IgD-negative memory B cell (primary cell): Measurements from ENCODE around the gene RMDN3. TPM values are rescaled to one million over a fixed set of nuclear protein-coding genes. Genes with fewer than 3 reads are reported as not detected.

Experiments
- H3K27ac Mint-ChIP-seq, 3 donors: one replicate each; pipeline ENCODE4 v1.8.0; 2020 to 2022; ENCODE audit warnings: mild to moderate bottlenecking in 3 of 3, mixed read lengths in 3 of 3, moderate library complexity in 1 of 3
- H3K27me3 Mint-ChIP-seq: one replicate; pipeline ENCODE4 v1.8.0; 2021; ENCODE audit warnings: mixed read lengths
- H3K36me3 Mint-ChIP-seq: one replicate; pipeline ENCODE4 v1.8.0; 2020; ENCODE audit warnings: mild to moderate bottlenecking, mixed read lengths
- H3K4me1 Mint-ChIP-seq, 3 donors: one replicate each; pipeline ENCODE4 v1.8.0; 2020 to 2022; ENCODE audit warnings: mixed read lengths in 3 of 3, mild to moderate bottlenecking in 1 of 3
- H3K4me3 Mint-ChIP-seq, 4 donors: one replicate each; pipeline ENCODE4 v1.8.0; 2020 to 2022; ENCODE audit warnings: mild to moderate bottlenecking in 4 of 4, mixed read lengths in 4 of 4, moderate library complexity in 3 of 4
- H3K9me3 Mint-ChIP-seq, 3 donors: one replicate each; pipeline ENCODE4 v1.8.0; 2020 to 2021; ENCODE audit warnings: mixed read lengths in 3 of 3, mild to moderate bottlenecking in 1 of 3
- polyA plus RNA-seq: library from polyadenylated mRNA; unstranded; fragments of 300-500 nt; fragmentation: Illumina TruSeq; gene quantifications from one replicate; pipeline ENCODE4 v1.2.3, GENCODE V29; 2021

The RMDN3 gene
- polyA plus RNA-seq, 1 donor from 2014 or later: 18.3 TPM

DNA sequence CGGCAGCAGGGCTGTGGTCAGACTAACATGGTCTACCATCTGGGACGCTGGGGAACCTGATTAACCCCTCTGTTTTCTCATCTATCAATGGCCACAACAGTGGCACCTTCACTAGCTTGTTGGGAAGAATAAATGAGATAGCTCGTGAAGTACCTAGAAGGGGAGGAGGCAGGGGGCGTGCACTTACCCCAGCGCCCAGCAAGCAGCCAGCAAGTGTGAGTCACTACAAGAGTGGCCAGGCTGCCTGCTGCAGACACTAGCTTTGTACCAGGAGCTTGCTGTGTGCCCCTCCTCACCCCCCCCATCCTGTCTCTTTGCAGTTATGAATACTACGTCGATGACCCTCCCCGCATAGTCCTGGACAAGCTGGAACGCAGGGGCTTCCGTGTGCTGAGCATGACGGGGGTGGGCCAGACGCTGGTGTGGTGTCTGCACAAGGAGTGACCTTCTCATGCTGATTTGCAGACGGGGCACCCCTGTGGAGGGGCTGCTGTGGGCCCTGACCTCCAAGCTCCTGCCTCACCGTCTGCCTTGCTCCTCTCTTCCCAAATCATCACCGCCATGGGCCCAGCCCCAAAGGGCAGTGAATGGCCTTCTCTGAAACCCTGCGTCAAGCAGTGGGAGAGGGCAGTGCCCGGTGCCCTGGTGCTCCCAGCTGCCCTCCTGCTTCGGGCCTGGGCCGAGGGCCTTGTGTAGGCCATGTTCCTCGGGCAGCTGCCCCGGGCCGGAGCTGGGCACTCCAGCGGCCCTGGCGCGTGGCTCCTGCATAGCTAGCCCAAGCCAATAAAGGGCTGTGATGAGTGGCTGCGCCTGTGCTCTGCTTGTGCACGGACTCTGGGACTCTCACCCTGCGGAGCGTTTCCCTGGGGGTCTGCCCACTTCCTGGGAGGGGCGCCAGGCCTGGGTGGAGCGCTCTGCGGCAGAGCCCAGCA, 12.1 kb upstream of the RMDN3 start:
- H3K27ac Mint-ChIP-seq: peak overlapping the region in 1 of 3 donors; percentile 23
- H3K27me3 Mint-ChIP-seq: peaks cover 2% of the 10 kb centered on the region

DNA sequence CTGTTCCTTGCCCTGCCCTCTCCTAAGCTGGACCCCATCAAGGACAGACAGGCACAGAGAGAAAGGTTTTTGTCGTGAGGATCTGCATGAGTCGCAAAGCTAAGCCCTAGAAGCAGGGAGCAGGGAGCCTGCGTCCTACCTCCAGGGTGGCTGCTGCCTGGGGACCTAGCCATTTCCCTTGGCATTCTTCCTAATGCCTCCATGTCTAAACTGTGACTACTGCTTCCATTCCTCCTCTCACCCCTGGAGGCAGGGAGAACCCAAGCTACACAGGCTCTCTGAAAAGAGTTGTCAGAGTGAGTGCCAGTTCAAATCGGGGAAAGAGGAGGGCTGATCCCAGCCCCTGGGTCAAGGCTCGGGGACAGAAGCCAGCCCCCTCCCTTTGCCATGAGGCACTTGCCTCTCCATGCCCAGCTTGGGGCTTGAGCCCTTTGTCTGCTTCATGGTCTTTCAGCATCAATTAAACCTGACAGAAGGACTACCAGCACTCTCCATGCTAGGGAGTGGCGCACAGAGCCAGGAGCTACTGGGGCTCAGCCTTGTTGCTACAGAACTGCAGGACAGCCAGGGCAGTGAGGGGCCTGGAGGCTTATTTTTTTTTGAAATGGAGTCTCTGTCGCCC, 11.3 kb upstream of the RMDN3 start:
- Mint-ChIP-seq H3K4me1 (peaks cover 23 to 33% (median 28%) of the 10 kb centered on the region in 3 donors), H3K27me3 (peaks cover 2% of the 10 kb centered on the region)

More for the DNA sequence above, 12.1 kb upstream of the RMDN3 start:
- Mint-ChIP-seq H3K9me3 (no peaks in the 10 kb centered on the region), H3K4me1 (peaks cover 23 to 33% (median 28%) of the 10 kb centered on the region in 3 donors), H3K4me3 (no peak overlapping the region), H3K36me3 (no peaks in the 10 kb centered on the region)

DNA sequence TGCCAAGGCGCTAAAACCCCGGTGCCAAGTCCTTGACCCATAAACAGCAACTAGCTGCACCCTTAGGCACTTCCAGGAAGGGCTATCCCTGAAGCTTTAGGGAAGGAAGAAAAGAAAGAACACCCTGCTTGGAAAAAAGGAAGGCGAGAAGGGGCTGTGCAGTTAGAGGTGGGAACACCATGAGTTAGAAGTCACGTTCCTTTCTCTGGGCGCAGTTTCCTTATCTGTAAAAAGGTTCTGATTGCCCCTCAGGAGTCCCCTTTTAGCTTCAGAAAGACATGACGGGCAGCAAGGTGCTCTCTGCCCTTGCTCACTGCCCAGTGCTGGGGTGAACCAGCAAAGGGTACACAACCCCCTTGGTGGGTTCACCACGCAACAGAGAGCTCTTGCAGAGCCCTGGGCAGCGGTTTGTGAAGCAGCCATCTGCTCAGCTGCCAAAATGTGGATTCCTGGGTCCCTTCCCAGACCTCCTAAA, 9.6 kb upstream of the RMDN3 start:
- Mint-ChIP-seq H3K4me3 (peak overlapping the region; percentile 81 to 96 (median 90)), H3K9me3 (no peaks in the 10 kb centered on the region), H3K27ac (peak overlapping the region; percentile 2 to 73 (median 62)), H3K4me1 (peaks cover 18 to 27% (median 22%) of the 10 kb centered on the region in 3 donors), H3K27me3 (peaks cover 2% of the 10 kb centered on the region), H3K36me3 (no peaks in the 10 kb centered on the region)

More for the DNA sequence above, 11.3 kb upstream of the RMDN3 start:
- peak overlapping the region in 3 of 4 donors; percentile 17 to 81 (median 80) for H3K4me3 Mint-ChIP-seq
- no peaks in the 10 kb centered on the region for H3K9me3 Mint-ChIP-seq
- peak overlapping the region in 1 of 3 donors; percentile 23 for H3K27ac Mint-ChIP-seq
- H3K36me3 Mint-ChIP-seq: no peaks in the 10 kb centered on the region

DNA sequence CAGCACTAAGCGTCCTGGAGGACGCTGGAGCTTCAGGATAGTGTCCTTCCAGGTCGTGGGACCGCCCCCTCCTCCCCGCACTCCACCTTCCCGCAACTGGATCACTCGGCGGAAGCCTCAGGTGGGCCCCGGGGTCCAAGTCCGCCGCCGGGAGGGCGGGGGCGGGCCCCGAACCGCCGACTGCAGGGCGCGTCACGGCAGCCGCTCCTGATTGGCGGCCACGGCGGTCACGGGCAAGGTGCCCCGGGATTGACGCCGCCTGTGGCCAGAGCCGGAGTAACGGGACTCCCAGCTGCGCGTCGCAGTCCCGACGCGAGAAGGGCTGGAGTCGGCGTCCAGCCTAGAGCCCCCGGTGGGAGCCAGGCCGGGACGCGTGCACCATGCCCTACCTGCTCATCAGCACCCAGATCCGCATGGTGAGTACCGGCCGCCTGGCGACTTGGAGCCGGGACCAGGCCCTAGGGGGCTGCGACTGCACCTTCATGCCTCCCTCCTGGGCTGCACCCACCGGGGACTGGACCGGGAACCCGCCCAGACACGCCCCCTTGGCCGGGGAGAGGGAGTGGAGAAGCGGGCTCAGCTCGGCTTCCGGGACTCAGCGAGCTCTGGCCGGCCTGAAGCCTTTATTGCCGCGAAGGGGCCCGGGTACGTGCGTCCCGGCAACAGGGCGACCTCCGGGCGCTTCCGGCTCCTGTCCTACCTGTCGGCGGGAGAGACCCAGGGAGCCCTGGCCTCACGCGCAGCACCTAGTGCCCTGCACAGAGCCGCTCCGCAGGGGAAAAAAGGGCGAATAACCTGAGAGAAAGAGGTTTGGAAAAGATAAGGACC, 9.0 kb upstream of the RMDN3 start, which contains the start of gene GCHFR:
TSS of gene GCHFR (plus strand) at position 268 of the 828 bp plus-strand sequence. CDS start at position 381, 113 bp downstream.
- Mint-ChIP-seq H3K36me3 (no peaks in the 10 kb centered on the region), H3K4me1 (peaks cover 14 to 21% (median 16%) of the 10 kb centered on the region in 3 donors), H3K27ac (peak within 1 kb of the TSS; percentile 2 to 80 (median 73)), H3K27me3 (peaks cover 2% of the 10 kb centered on the region), H3K9me3 (no peaks in the 10 kb centered on the region), H3K4me3 (peak within 1 kb of the TSS; percentile 81 to 96 (median 90))

DNA sequence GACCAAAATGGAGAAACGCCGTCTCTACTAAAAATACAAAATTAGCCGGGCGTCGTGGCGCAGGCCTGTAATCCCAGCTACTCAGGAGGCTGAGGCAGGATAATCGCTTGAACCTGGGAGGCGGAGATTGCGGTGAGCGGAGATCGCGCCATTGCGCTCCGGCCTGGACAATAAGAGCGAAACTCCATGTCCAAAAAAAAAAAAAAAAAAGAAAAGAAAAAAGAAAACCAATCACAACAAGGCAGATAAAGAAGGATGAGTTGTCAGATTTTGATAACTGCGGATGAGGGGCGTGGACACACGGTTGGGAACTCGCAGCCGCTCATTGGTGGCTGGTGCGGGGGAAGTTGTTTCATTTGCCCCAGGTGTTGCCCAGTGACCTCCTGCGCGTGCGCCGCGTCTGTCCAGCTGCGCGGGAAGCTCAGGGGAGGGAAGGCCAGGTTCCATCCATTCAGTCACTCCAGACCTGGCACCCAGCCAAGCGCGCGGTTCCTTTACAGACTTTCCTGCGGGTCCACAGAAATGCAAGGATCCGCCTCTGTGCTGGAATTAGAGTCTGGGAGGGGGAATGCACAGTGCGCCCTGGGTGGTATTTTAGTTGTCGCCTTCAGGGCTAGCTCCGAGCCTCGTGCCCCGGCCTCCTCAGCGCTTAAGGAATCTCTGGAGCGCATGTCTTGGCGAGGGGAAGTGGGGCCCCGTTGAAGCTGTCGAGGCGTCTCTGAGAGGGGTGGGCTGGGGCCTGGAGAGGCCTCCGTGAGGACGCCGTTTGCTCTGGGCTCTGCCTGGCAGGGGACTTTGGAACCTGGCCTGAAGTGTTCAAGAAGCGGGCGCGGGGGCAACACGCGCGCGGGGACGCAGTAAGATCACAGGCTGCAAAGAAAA, 8.1 kb upstream of the RMDN3 start:
- H3K9me3 Mint-ChIP-seq: no peaks in the 10 kb centered on the region
- H3K27me3 Mint-ChIP-seq: peaks cover 2% of the 10 kb centered on the region
- no peaks in the 10 kb centered on the region for H3K36me3 Mint-ChIP-seq
- H3K4me3 Mint-ChIP-seq: peak overlapping the region; percentile 81 to 96 (median 90)
- peak overlapping the region in 2 of 3 donors; percentile 59 to 80 for H3K27ac Mint-ChIP-seq
- peaks cover 9 to 14% (median 11%) of the 10 kb centered on the region in 3 donors for H3K4me1 Mint-ChIP-seq

DNA sequence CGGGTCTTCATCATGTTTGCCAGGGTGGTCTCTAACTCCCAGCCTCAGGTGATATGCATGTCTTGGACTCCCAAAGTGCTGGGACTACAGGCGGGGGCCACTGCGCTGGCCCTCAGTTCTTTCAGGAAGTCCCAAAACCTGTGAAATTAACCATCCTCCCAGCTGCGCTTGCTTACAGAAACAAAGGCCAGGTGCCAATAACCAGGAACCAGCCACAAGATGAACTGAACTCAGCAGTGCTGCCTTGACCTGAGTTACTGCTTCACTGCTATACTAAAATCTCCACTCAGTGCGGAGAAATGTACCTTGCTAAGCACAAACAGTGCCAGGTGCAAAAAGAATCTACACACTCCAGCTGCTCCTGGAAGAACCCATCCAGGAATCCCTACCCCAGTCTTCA, 4.9 kb upstream of the RMDN3 start:
- H3K4me3 Mint-ChIP-seq: peak overlapping the region in 1 of 4 donors; percentile 78
- peaks cover 2% of the 10 kb centered on the region for H3K27me3 Mint-ChIP-seq
- H3K27ac Mint-ChIP-seq: no peak overlapping the region
- no peaks in the 10 kb centered on the region for H3K9me3 Mint-ChIP-seq
- H3K4me1 Mint-ChIP-seq: peaks cover 7 to 13% (median 8%) of the 10 kb centered on the region in 3 donors
- H3K36me3 Mint-ChIP-seq: no peaks in the 10 kb centered on the region

DNA sequence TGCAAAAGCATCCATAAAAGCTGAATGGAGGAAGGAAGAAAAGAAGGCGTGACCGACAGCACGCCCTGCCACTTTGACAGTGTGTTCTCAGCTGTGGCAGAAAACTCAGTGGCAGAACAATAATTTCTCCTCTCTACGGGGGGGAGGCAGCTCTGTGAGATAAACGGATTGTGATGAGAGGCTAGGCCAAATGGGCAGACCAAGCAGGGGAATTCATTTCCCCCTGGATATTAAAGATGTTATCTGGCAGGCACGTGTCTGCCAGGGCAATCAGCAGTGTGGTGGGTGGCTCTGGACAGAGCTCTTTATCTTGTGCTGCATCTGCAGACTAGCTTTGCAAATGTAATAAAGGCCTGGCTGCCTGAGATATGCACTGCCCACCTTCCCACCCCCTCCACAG, 1.9 kb upstream of the RMDN3 start:
- Mint-ChIP-seq H3K27me3 (no peaks in the 10 kb centered on the region), H3K36me3 (no peaks in the 10 kb centered on the region), H3K9me3 (no peaks in the 10 kb centered on the region), H3K4me3 (peak overlapping the region in 3 of 4 donors; percentile 47 to 97 (median 86)), H3K4me1 (peaks cover 15 to 21% (median 15%) of the 10 kb centered on the region in 3 donors), H3K27ac (peak overlapping the region in 1 of 3 donors; percentile 92)

DNA sequence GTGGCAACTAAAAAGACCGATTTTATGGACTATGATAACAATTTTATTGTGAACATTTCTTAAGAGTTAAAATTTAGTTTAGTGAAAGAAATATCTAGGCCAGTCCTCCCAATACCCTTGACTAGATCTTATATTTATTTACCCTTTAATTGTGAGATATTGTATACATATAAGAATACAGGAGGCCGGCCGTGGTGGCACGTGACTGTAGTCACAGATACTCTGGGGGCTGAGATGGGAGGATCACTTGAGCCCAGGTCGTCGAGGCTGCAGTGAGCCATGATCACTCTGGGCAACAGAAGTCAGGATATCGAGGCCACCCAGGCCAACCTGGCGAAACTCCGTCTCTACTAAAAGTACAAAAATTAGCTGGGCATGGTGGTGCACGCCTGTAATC, 756 bp upstream of the RMDN3 start:
- Mint-ChIP-seq H3K9me3 (no peaks in the 10 kb centered on the region), H3K36me3 (no peaks in the 10 kb centered on the region), H3K27me3 (no peaks in the 10 kb centered on the region), H3K27ac (peak overlapping the region; percentile 69 to 96 (median 92)), H3K4me3 (peak overlapping the region; percentile 91 to 99 (median 97)), H3K4me1 (peaks cover 15 to 21% (median 15%) of the 10 kb centered on the region in 3 donors)

DNA sequence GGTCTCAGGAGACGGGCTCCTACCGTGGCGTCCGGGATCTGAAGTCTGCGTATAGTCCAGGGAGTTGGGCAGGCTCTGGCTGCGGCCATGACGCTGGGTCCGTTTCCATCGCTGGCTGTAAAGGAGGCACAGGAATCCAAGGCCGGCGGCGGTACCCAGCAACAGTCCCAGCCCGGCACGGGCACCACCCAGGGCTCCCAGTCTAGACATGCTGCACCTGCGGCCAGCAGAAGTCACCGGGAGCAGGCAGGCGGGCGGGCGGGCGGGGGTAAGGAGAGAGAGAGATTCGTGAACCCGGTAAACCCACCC, 526 bp downstream of the RMDN3 start:
- Mint-ChIP-seq H3K36me3 (no peaks in the 10 kb centered on the region), H3K27me3 (no peaks in the 10 kb centered on the region), H3K27ac (peak overlapping the region; percentile 69 to 92 (median 76))

DNA sequence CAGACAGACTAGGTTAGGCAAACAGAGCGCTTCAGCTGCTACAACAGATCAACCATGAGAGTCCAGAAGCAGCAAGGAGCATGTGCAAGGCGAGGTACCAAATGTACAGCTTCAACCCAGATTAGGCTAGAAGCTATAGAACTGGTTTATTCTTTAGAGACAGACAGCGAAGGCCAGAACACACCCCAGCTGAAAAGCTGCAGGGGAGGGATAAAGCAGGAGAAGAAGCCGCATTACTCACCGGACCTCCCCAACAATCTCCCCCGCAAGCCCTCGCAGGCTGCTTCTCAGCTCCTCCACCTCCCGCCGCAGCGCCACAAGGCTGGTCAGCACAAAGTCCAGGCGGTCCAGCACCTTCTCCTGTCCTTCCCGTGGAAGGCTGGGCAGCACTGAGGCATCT, 3.3 kb downstream of the RMDN3 start:
- no peaks in the 10 kb centered on the region for H3K9me3 Mint-ChIP-seq
- no peaks in the 10 kb centered on the region for H3K27me3 Mint-ChIP-seq
- peak overlapping the region in 2 of 4 donors; percentile 34 to 74 for H3K4me3 Mint-ChIP-seq
- H3K27ac Mint-ChIP-seq: no peak overlapping the region
- peaks cover 15 to 21% (median 15%) of the 10 kb centered on the region in 3 donors for H3K4me1 Mint-ChIP-seq
- H3K36me3 Mint-ChIP-seq: no peaks in the 10 kb centered on the region

More for the DNA sequence above, 526 bp downstream of the RMDN3 start:
- Mint-ChIP-seq H3K4me3 (peak overlapping the region; percentile 91 to 99 (median 97)), H3K9me3 (no peaks in the 10 kb centered on the region), H3K4me1 (peaks cover 15 to 21% (median 15%) of the 10 kb centered on the region in 3 donors)

DNA sequence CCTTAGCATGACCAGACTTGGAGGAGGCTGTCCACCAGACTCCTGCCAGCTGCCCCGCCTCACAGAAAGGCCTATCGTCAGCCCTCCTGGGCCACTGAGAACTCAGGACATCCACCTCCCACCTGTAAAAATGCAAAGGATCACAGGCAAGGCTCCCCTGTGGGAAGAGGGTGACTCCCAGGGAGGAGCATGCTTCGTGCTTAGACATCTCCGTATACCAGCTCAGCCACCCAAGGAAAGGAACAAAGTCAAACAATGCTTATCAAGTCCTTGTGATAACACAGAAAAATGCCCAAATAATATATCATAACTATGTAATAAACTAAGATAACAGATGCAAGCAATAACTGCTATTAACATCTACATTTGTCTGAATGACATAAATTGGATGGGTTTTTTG, 4.2 kb downstream of the RMDN3 start:
- H3K4me3 Mint-ChIP-seq: no peak overlapping the region
- no peaks in the 10 kb centered on the region for H3K9me3 Mint-ChIP-seq
- H3K27me3 Mint-ChIP-seq: no peaks in the 10 kb centered on the region
- no peaks in the 10 kb centered on the region for H3K36me3 Mint-ChIP-seq
- H3K27ac Mint-ChIP-seq: peak overlapping the region in 1 of 3 donors; percentile 63
- H3K4me1 Mint-ChIP-seq: peaks cover 13 to 21% (median 15%) of the 10 kb centered on the region in 3 donors

DNA sequence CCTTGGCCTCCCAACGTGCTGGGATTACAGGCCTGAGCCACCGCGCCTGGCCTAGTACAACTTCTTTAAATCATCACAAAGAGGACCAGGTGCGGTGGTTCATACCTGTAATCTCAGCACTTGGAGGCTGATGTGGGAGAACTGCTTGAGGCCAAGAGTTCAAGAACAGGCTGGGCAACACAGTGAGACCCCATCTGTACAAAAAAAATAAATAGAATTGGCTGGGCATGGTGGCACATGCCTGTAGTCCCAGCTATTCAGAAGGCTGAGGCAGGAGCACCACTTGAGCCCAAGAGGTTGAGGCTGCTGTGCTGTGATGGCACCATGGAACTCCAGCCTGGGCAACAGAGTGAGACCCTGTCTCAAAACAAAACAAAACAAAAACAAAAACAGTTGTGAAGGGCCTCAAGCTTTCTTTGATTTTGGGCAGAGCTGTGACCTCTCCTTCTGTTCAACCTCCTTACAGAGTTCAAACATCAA, 5.9 kb downstream of the RMDN3 start:
- H3K4me3 Mint-ChIP-seq: no peak overlapping the region
- H3K4me1 Mint-ChIP-seq: peaks cover 7 to 15% (median 11%) of the 10 kb centered on the region in 3 donors
- H3K36me3 Mint-ChIP-seq: no peaks in the 10 kb centered on the region
- H3K27ac Mint-ChIP-seq: no peak overlapping the region
- no peaks in the 10 kb centered on the region for H3K9me3 Mint-ChIP-seq
- no peaks in the 10 kb centered on the region for H3K27me3 Mint-ChIP-seq
